Esophagus (tissue), 2 donors: ENCODE data around the gene TCEAL7. TPM values are rescaled to one million over a fixed set of nuclear protein-coding genes. Genes with fewer than 3 reads are reported as not detected.
"Not testable (repeated sequence)": the region's sequence is repeated elsewhere in the genome, so short reads cannot be mapped to it uniquely, and the experiment has no call there.

Experiments
- H3K27ac ChIP-seq, 2 donors: one replicate each; pipeline ENCODE4 v1.5.1; 2013; ENCODE audit warnings: low read depth in 2 of 2, mild to moderate bottlenecking in 2 of 2, inconsistent platforms in 1 of 2, low read length in 1 of 2, moderate library complexity in 1 of 2
- H3K27me3 ChIP-seq, 2 donors: one replicate each; pipeline ENCODE4 v1.6.1; 2013; ENCODE audit warnings: low read length in 2 of 2, control low read depth in 1 of 2, mild to moderate bottlenecking in 1 of 2; ENCODE audit not compliant: insufficient read depth in 2 of 2, control insufficient read depth in 1 of 2
- H3K36me3 ChIP-seq, 2 donors: one replicate each; pipeline ENCODE4 v1.6.1; 2013; ENCODE audit warnings: low read length in 1 of 2; ENCODE audit not compliant: control insufficient read depth in 2 of 2, insufficient read depth in 2 of 2
- H3K4me1 ChIP-seq, 2 donors: one replicate each; pipeline ENCODE4 v1.6.1; 2013; ENCODE audit warnings: low read length in 1 of 2; ENCODE audit not compliant: control insufficient read depth in 2 of 2, insufficient read depth in 2 of 2
- H3K4me3 ChIP-seq, 2 donors: one replicate each; pipeline ENCODE4 v1.5.1; 2013; ENCODE audit warnings: low read length in 2 of 2, mild to moderate bottlenecking in 2 of 2, low read depth in 1 of 2, moderate library complexity in 1 of 2
- H3K9me3 ChIP-seq, 2 donors: one replicate each; pipeline ENCODE4 v1.6.1; 2013; ENCODE audit warnings: mild to moderate bottlenecking in 2 of 2, low read depth in 1 of 2, low read length in 1 of 2, moderate library complexity in 1 of 2; ENCODE audit not compliant: control insufficient read depth in 2 of 2, insufficient read depth in 1 of 2
- WGBS, 2 donors: extraction: QIAGEN DNeasy Blood & Tissue Kit; methylation state at CpG; one replicate each; pipeline ENCODE4 v1.1.7; 2013; 5-methylcytosine and 5-hydroxymethylcytosine counted together
- polyA plus RNA-seq, 2 donors: library from polyadenylated mRNA; stranded (reverse); fragments of 200-250 nt; gene quantifications; one replicate each; pipeline ENCODE4 v1.2.3, GENCODE V29; 2013
- donor health status: healthy with polysubstance abuse.
- donor health status: Bipolar disorder and iron deficiency.

The TCEAL7 gene
- polyA plus RNA-seq, 2 donors, result 0.88 to 1.1 TPM

- H3K27me3 ChIP-seq, result peaks cover 0 to 4% of the 10 kb centered on the region in 2 donors
- no peak overlapping the region for H3K27ac ChIP-seq
- H3K9me3 ChIP-seq, result no peaks in the 10 kb centered on the region
- no peaks in the 10 kb centered on the region for H3K36me3 ChIP-seq
- no peak overlapping the region for H3K4me3 ChIP-seq
- 2 to 9% methylated on average over 2 of the region's 2 CpGs for WGBS, 2 donors
- no peaks in the 10 kb centered on the region for H3K4me1 ChIP-seq
Measured at GRCh38 chrX:103343105-103343504, 13.1 kb downstream of the TCEAL7 start.

DNA sequence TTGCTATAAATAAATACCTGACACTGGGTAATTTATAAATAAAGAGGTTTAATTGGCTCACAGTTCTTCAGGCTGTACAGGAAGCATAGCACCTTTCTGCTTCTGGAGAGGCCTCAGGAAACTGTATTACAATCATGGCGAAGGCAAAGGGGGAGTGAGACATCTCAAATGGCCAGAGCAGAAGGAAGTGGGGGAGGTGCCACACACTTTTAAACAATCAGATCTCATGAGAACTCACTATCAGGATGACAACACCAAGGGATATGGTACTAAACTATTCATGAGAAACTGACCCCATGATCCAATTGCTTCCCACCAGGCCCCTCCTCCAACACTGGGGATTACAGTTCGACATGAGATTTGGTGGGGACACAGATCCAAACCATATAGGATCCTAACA is 14.6 kb downstream of the TCEAL7 start:
- H3K9me3 ChIP-seq, result no peaks in the 10 kb centered on the region
- 54 to 66% methylated on average over 2 of the region's 2 CpGs for WGBS, 2 donors
- no peaks in the 10 kb centered on the region for H3K27me3 ChIP-seq
- H3K4me3 ChIP-seq, result no peak overlapping the region
- no peaks in the 10 kb centered on the region for H3K36me3 ChIP-seq
- H3K4me1 ChIP-seq, result no peaks in the 10 kb centered on the region
- no peak overlapping the region for H3K27ac ChIP-seq

GRCh38 chrX:103347682-103348397 is 17.8 kb downstream of the TCEAL7 start:
- no peaks in the 10 kb centered on the region for H3K4me1 ChIP-seq
- no peaks in the 10 kb centered on the region for H3K27me3 ChIP-seq
- WGBS, 2 donors, result 53 to 68% methylated on average over 29 of the region's 29 CpGs
- no peaks in the 10 kb centered on the region for H3K36me3 ChIP-seq
- H3K4me3 ChIP-seq, result no peak overlapping the region
- H3K27ac ChIP-seq, result no peak overlapping the region
- H3K9me3 ChIP-seq, result no peaks in the 10 kb centered on the region

DNA sequence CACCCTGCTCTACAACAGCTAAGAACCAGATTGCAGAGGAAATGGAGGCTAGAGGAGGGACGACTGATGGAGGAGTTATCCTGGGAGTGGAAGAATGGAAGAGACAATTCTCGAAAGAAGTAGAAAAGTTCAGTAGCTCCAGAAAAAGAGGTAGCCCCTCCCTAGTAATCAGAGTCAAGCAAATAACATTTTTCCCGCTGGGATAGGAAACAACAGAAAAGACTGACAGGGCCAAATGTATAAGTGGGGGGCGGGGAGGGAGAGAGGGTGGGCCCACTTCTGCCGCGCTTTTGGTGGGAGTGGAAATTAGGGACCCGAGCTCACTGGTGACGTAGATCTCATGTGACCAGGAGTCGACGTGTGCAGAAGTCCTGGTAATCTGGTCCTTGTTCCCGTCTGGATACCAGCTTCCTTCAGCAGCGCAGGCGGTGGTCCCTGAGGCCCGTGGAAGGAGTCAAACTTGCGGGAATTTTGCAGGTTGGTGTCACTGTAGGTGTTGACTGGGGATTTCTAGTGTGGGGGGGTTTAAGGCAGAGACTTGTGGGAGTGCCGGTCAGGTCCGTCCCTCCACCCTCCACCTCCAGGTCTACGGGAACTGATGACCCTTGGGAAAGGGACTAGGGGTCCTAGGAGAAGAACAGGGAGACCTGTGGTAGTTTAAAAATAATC is 26.2 kb downstream of the TCEAL7 start, which contains the start of gene TCEAL9:
Gene TCEAL9 (plus strand): TSS at position 377 of the 669 bp plus-strand sequence. CDS start 1,179 bp downstream, outside the sequence.
- H3K27ac ChIP-seq, result peak within 1 kb of the TSS; percentile 80 to 85
- H3K36me3 ChIP-seq, result no peaks in the 10 kb centered on the region
- no peaks in the 10 kb centered on the region for H3K4me1 ChIP-seq
- H3K9me3 ChIP-seq, result no peaks in the 10 kb centered on the region
- WGBS, 2 donors, result 1 to 20% methylated on average over 18 of the region's 18 CpGs
- peak within 1 kb of the TSS; percentile 69 to 72 for H3K4me3 ChIP-seq
- no peaks in the 10 kb centered on the region for H3K27me3 ChIP-seq

- no peaks in the 10 kb centered on the region for H3K36me3 ChIP-seq
- peak overlapping the region; percentile 69 to 72 for H3K4me3 ChIP-seq
- 2 to 23% methylated on average over 13 of the region's 13 CpGs for WGBS, 2 donors
- no peaks in the 10 kb centered on the region for H3K9me3 ChIP-seq
- peak overlapping the region; percentile 80 to 85 for H3K27ac ChIP-seq
- no peaks in the 10 kb centered on the region for H3K4me1 ChIP-seq
- H3K27me3 ChIP-seq, result no peaks in the 10 kb centered on the region
Measured at GRCh38 chrX:103356858-103357257, 26.8 kb downstream of the TCEAL7 start.

GRCh38 chrX:103357871-103358270 is 27.8 kb downstream of the TCEAL7 start:
- Histone ChIP-seq H3K27ac (no peak overlapping the region), H3K4me3 (peak overlapping the region in 1 of 2 donors; percentile 69)
- 84 to 92% methylated on average over 2 of the region's 2 CpGs for WGBS, 2 donors

DNA sequence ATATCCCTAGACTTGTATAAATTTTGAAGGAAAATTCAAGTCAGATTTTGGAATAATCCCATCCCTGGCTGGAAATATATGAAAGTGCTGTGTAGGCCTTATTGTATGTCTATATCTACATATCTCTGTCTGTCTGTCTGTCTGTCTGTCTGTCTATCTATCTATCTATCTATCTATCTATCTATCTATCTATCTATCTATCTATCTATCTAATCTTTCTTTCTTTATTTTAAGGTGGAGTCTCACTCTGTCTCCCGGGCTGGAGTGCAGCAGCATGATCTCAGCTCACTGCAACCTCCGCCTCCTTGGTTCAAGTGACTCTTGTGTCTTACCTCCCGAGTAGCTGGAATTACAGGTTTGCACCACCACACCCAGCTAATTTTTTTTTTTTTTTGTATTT is 29.6 kb downstream of the TCEAL7 start:
- not testable (repeated sequence) for H3K27me3 ChIP-seq, H3K4me1 ChIP-seq, H3K36me3 ChIP-seq, H3K27ac ChIP-seq, H3K4me3 ChIP-seq, H3K9me3 ChIP-seq
- WGBS, 2 donors, result 77 to 86% methylated on average over 3 of the region's 3 CpGs

More at GRCh38 chrX:103357871-103358270, 27.8 kb downstream of the TCEAL7 start:
- no peaks in the 10 kb centered on the region for H3K27me3 ChIP-seq
- no peaks in the 10 kb centered on the region for H3K4me1 ChIP-seq
- no peaks in the 10 kb centered on the region for H3K9me3 ChIP-seq
- H3K36me3 ChIP-seq, result no peaks in the 10 kb centered on the region

DNA sequence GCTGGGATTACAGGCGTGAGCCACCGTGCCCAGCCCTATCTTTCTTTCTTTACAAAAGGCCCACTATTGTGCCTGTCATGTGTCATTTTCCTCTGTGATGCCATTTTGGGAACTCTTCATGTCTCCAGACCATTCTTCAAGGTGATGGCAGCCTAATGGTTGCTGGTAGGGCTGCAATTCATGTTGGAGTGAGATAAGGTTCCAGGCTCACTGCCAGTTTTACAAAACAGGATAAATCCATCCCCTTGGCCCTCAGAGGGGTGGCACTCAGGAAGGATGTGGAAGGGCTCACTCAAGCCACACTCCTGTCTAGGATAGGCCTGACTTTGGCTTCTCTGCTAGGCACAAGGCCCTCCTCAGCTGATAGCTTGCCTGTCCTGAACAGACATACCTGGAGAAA is 30.1 kb downstream of the TCEAL7 start:
- no peaks in the 10 kb centered on the region for H3K36me3 ChIP-seq
- no peaks in the 10 kb centered on the region for H3K4me1 ChIP-seq

GRCh38 chrX:103360916-103361315 is 30.9 kb downstream of the TCEAL7 start:
- Histone ChIP-seq H3K27me3 (no peaks in the 10 kb centered on the region), H3K9me3 (no peaks in the 10 kb centered on the region), H3K36me3 (no peaks in the 10 kb centered on the region), H3K4me1 (no peaks in the 10 kb centered on the region), H3K4me3 (no peak overlapping the region), H3K27ac (no peak overlapping the region)
- WGBS, 2 donors, result 48 to 61% methylated on average over 2 of the region's 2 CpGs

More for the DNA sequence above, 30.1 kb downstream of the TCEAL7 start:
- Histone ChIP-seq H3K9me3 (no peaks in the 10 kb centered on the region), H3K4me3 (no peak overlapping the region), H3K27me3 (no peaks in the 10 kb centered on the region), H3K27ac (no peak overlapping the region)
- 75 to 82% methylated on average over 2 of the region's 2 CpGs for WGBS, 2 donors
